ENCODE data around the gene SMIM30. TPM values are rescaled to one million over a fixed set of nuclear protein-coding genes. Genes with fewer than 3 reads are reported as not detected.

Gene SMIM30
- polyA plus RNA-seq, 1 donor from 2014 or later, result 62.8 TPM

Other genes starting within 250 kb of the SMIM30 start
- 85.5 and 89.4 TPM in 2 replicates for gene GPR85, start 31.7 kb downstream of the SMIM30 start, polyA plus RNA-seq

Measured in neural cell (in vitro differentiated cells).